ENCODE data around the gene USP2. TPM values are rescaled to one million over a fixed set of nuclear protein-coding genes. Genes with fewer than 3 reads are reported as not detected.

The USP2 gene
- total RNA-seq, 1 donor from 2014 or later, result 13.2 TPM

GRCh38 chr11:119338318-119338890, 43.1 kb downstream of the USP2 start:
- TF ChIP-seq, protein P1, sequence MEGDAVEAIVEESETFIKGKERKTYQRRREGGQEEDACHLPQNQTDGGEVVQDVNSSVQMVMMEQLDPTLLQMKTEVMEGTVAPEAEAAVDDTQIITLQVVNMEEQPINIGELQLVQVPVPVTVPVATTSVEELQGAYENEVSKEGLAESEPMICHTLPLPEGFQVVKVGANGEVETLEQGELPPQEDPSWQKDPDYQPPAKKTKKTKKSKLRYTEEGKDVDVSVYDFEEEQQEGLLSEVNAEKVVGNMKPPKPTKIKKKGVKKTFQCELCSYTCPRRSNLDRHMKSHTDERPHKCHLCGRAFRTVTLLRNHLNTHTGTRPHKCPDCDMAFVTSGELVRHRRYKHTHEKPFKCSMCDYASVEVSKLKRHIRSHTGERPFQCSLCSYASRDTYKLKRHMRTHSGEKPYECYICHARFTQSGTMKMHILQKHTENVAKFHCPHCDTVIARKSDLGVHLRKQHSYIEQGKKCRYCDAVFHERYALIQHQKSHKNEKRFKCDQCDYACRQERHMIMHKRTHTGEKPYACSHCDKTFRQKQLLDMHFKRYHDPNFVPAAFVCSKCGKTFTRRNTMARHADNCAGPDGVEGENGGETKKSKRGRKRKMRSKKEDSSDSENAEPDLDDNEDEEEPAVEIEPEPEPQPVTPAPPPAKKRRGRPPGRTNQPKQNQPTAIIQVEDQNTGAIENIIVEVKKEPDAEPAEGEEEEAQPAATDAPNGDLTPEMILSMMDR (IDR thresholded peaks at IDR 0.05; ENCODE audit: unreplicated experiment), result peak; percentile 76
- H3K27ac Mint-ChIP-seq, result peak overlapping the region; percentile 83
- peaks cover 34% of the 10 kb centered on the region for H3K27me3 Mint-ChIP-seq (ENCODE audit: low read depth)
- H3K9me3 Mint-ChIP-seq, result no peaks in the 10 kb centered on the region
- peaks cover 50% of the 10 kb centered on the region for H3K4me1 Mint-ChIP-seq
- peak; percentile 52 to 88 for DNase-seq (ENCODE audit: low spot score in 2 of 2, unreplicated experiment in 2 of 2)
- peak overlapping the region; percentile 67 for H3K4me3 Mint-ChIP-seq
- H3K36me3 Mint-ChIP-seq, result peaks cover 5% of the 10 kb centered on the region

- Mint-ChIP-seq H3K36me3 (peaks cover 5% of the 10 kb centered on the region), H3K4me3 (peak overlapping the region; percentile 67), H3K27ac (peak overlapping the region; percentile 83), H3K27me3 (ENCODE audit: low read depth) (peaks cover 28% of the 10 kb centered on the region), H3K9me3 (no peaks in the 10 kb centered on the region), H3K4me1 (peaks cover 50% of the 10 kb centered on the region)
- TF ChIP-seq, protein P1 (IDR thresholded peaks at IDR 0.05; ENCODE audit: unreplicated experiment), result no peak
- peak in 1 of 2 experiments; percentile 46 for DNase-seq (ENCODE audit: low spot score in 2 of 2, unreplicated experiment in 2 of 2)
Measured at GRCh38 chr11:119337581-119338317, 43.7 kb downstream of the USP2 start.

GRCh38 chr11:119336744-119337469, 44.6 kb downstream of the USP2 start:
- peak overlapping the region; percentile 83 for H3K27ac Mint-ChIP-seq
- H3K36me3 Mint-ChIP-seq, result peaks cover 5% of the 10 kb centered on the region
- TF ChIP-seq, protein P1 (IDR thresholded peaks at IDR 0.05; ENCODE audit: unreplicated experiment), result no peak
- DNase-seq (ENCODE audit: low spot score in 2 of 2, unreplicated experiment in 2 of 2), result no peak
- H3K4me1 Mint-ChIP-seq, result peaks cover 50% of the 10 kb centered on the region
- H3K4me3 Mint-ChIP-seq, result peak overlapping the region; percentile 99
- H3K9me3 Mint-ChIP-seq, result no peaks in the 10 kb centered on the region
- H3K27me3 Mint-ChIP-seq (ENCODE audit: low read depth), result peaks cover 23% of the 10 kb centered on the region

GRCh38 chr11:119335655-119336543, 45.6 kb downstream of the USP2 start:
- DNase-seq (ENCODE audit: low spot score in 2 of 2, unreplicated experiment in 2 of 2), result no peak
- Mint-ChIP-seq H3K27ac (peak overlapping the region; percentile 100), H3K4me1 (peaks cover 48% of the 10 kb centered on the region), H3K27me3 (ENCODE audit: low read depth) (peaks cover 15% of the 10 kb centered on the region), H3K9me3 (no peaks in the 10 kb centered on the region), H3K36me3 (peaks cover 5% of the 10 kb centered on the region), H3K4me3 (peak overlapping the region; percentile 99)
- TF ChIP-seq, protein P1 (IDR thresholded peaks at IDR 0.05; ENCODE audit: unreplicated experiment), result no peak

DNA sequence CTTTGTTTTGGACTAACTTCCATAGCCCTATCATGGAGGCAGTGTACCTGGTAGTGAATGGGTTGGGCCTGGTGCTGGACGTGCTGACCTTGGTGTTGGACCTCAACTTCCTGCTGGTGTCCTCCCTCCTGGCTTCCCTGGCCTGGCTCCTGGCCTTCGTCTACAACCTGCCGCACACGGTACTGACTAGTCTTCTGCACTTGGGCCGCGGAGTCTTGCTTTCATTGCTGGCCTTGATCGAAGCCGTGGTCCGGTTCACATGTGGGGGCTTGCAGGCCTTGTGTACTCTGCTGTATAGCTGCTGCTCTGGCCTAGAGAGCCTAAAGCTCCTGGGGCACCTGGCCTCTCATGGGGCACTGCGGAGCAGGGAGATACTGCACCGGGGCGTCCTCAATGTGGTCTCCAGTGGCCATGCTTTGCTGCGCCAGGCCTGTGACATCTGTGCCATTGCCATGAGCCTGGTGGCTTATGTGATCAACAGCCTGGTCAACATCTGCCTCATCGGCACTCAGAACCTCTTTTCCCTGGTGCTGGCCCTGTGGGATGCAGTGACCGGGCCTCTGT, 46.3 kb downstream of the USP2 start:
- H3K27me3 Mint-ChIP-seq (ENCODE audit: low read depth), result peaks cover 12% of the 10 kb centered on the region
- peak overlapping the region; percentile 100 for H3K27ac Mint-ChIP-seq
- H3K4me1 Mint-ChIP-seq, result peaks cover 45% of the 10 kb centered on the region
- H3K4me3 Mint-ChIP-seq, result peak overlapping the region; percentile 99
- DNase-seq (ENCODE audit: low spot score in 2 of 2, unreplicated experiment in 2 of 2), result no peak
- H3K36me3 Mint-ChIP-seq, result peaks cover 5% of the 10 kb centered on the region
- no peaks in the 10 kb centered on the region for H3K9me3 Mint-ChIP-seq
- TF ChIP-seq, protein P1 (IDR thresholded peaks at IDR 0.05; ENCODE audit: unreplicated experiment), result no peak

Measured in mesothelial cell of epicardium (in vitro differentiated cells).